ENCODE data around the gene EHMT2. TPM values are rescaled to one million over a fixed set of nuclear protein-coding genes. Genes with fewer than 3 reads are reported as not detected.

The EHMT2 gene
- total RNA-seq, 2 donors from 2014 or later: 24.0 to 26.8 TPM

DNA sequence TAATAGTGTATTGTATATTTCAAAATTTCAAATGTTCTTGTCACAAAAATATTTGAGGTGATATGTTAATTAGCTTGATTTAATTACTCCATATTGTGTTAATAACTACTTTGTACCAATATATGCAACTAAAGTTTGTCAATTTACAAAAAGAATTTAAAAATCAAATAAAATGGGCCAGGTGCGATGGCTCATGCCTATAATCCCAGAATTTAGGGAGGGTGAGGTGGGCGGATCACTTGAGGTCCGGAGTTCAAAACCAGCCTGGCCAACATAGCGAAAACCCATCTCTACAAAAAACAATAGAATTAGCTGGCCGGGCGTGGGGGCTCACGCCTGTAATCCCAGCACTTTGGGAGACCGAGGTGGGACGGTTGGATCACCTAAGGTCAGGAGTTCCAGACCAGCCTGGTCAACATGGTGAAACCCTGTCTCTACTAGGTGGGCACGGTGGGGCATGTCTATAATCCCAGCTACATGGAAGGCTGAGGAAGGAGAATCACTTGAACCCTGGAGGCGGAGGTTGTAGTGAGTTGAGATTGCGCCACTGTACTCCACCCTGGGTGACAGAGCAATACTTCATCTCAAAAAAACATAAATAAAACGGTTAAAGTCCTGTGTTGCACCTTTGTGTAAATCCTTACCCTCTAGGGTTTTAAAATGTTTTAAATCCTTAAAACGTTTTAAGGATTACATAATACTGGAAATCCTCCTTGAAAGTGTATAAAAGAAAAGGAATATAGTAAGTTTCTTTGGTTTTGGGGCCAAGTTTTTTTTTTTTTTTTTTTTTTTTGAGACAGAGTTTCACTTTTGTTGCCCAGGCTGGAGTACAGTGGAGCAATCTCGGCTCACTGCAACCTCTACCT, 65.9 kb downstream of the EHMT2 start:
- intact Hi-C loops (cut with DNase I): loop anchor here (5.0 to 10.0 kb wide), 3 partner anchors 64 to 149 kb away; partner anchors contain the start of gene LY6G5C (in 2 of the 2)
- DNase-seq (ENCODE audit: low spot score): no peak

DNA sequence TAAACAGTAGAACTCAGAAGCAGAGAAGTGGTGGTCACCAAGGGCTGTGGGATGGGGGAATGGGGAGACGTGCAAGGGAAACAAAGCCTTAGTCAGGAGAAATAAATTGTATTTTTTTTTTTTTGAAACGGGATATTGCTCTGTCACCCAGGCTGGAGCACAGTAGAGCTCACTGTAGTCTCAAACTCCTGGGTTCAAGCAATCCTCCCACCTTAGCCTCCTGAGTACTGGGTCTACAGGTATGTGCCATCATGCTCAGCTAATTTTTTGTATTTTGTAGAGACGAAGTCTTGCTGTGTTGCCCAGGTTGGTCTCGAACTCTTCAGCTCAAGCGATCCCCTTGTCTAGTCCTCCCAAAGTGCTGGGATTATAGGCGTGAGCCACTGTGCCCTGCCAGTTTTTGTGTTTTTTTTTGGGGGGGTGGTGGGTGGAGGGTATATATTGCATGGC, 66.6 kb downstream of the EHMT2 start:
- DNase-seq (ENCODE audit: low spot score): no peak

More for the DNA sequence above, 66.6 kb downstream of the EHMT2 start:
- intact Hi-C loops (cut with DNase I): loop anchor here (5.0 to 10.0 kb wide), 3 partner anchors 64 to 149 kb away; partner anchors contain the start of gene LY6G5C (in 2 of the 2)

Other genes starting within 250 kb of the EHMT2 start
- 100 to 1,000 TPM; 146 to 193 TPM for gene BAG6, start 245.0 kb downstream of the EHMT2 start, total RNA-seq
- gene APOM, start 241.8 kb downstream of the EHMT2 start, total RNA-seq: 1 to 10 TPM in 1 of 2 donors, under 1 TPM in 1; 0.60 to 1.2 TPM
- gene C6orf47, start 236.9 kb downstream of the EHMT2 start, total RNA-seq: 10 to 100 TPM; 18.8 to 19.3 TPM
- gene GPANK1, start 232.7 kb downstream of the EHMT2 start, total RNA-seq: 10 to 100 TPM in 1 of 2 donors, 1 to 10 TPM in 1; 7.8 to 10.1 TPM
- gene CSNK2B, start 231.6 kb downstream of the EHMT2 start, total RNA-seq: 10 to 100 TPM; 85.2 to 90.4 TPM
- 1 to 10 TPM; 9.5 to 9.8 TPM for gene LY6G5B, start 227.7 kb downstream of the EHMT2 start, total RNA-seq
- gene LY6G5C, start 216.6 kb downstream of the EHMT2 start, total RNA-seq: 1 to 10 TPM; 1.7 to 1.9 TPM
- 10 to 100 TPM; 38.3 to 39.4 TPM for gene ABHD16A, start 194.4 kb downstream of the EHMT2 start, total RNA-seq
- not detected for gene LY6G6F, start 190.8 kb downstream of the EHMT2 start, total RNA-seq
- gene LY6G6D, start 182.3 kb downstream of the EHMT2 start, total RNA-seq: not detected
- not detected for gene LY6G6C, start 176.0 kb downstream of the EHMT2 start, total RNA-seq
- gene MPIG6B, start 174.3 kb downstream of the EHMT2 start, total RNA-seq: 1 to 10 TPM in 1 of 2 donors, under 1 TPM in 1; 0.52 to 1.1 TPM
- gene DDAH2, start 168.4 kb downstream of the EHMT2 start, total RNA-seq: 10 to 100 TPM; 88.3 to 97.4 TPM
- 100 to 1,000 TPM; 272 to 402 TPM for gene CLIC1, start 161.2 kb downstream of the EHMT2 start, total RNA-seq
- 1 to 10 TPM; 7.7 to 9.8 TPM for gene MSH5, start 157.7 kb downstream of the EHMT2 start, total RNA-seq
- gene SAPCD1, start 135.0 kb downstream of the EHMT2 start, total RNA-seq: not detected
- gene VWA7, start 120.4 kb downstream of the EHMT2 start, total RNA-seq: under 1 TPM; 0.37 to 0.48 TPM
- gene VARS1, start 101.9 kb downstream of the EHMT2 start, total RNA-seq: 10 to 100 TPM; 49.0 to 60.8 TPM
- gene LSM2, start 90.7 kb downstream of the EHMT2 start, total RNA-seq: 10 to 100 TPM; 38.7 to 39.7 TPM
- 1 to 10 TPM; 1.4 to 1.7 TPM for gene HSPA1L, start 82.4 kb downstream of the EHMT2 start, total RNA-seq
- gene HSPA1A, start 82.2 kb downstream of the EHMT2 start, total RNA-seq: 100 to 1,000 TPM; 157 to 187 TPM
- 100 to 1,000 TPM in 1 of 2 donors, 10 to 100 TPM in 1; 89.8 to 106 TPM for gene HSPA1B, start 70.0 kb downstream of the EHMT2 start, total RNA-seq
- 10 to 100 TPM; 22.2 to 29.0 TPM for gene NEU1, start 34.9 kb downstream of the EHMT2 start, total RNA-seq
- gene SLC44A4, start 18.7 kb downstream of the EHMT2 start, total RNA-seq: under 1 TPM; 0.33 to 0.65 TPM
- gene ZBTB12, start 4.4 kb upstream of the EHMT2 start, total RNA-seq: 1 to 10 TPM; 3.6 to 4.2 TPM
- 10 to 100 TPM; 14.0 to 59.6 TPM for gene C2, start 30.0 kb upstream of the EHMT2 start, total RNA-seq
- 10 to 100 TPM; 35.8 to 83.3 TPM for gene CFB, start 48.4 kb upstream of the EHMT2 start, total RNA-seq
- gene NELFE, start 61.3 kb upstream of the EHMT2 start, total RNA-seq: 10 to 100 TPM; 41.6 to 52.0 TPM
- gene SKIC2, start 61.5 kb upstream of the EHMT2 start, total RNA-seq: 10 to 100 TPM; 41.6 to 42.9 TPM
- 10 to 100 TPM; 14.5 to 15.5 TPM for gene DXO, start 74.4 kb upstream of the EHMT2 start, total RNA-seq
- gene C4A, start 84.4 kb upstream of the EHMT2 start, total RNA-seq: 10 to 100 TPM; 27.5 to 51.7 TPM
- gene C4B, start 117.1 kb upstream of the EHMT2 start, total RNA-seq: 100 to 1,000 TPM in 1 of 2 donors, 10 to 100 TPM in 1; 45.4 to 121 TPM
- 1 to 10 TPM in 1 of 2 donors, under 1 TPM in 1; 0.56 to 2.5 TPM for gene CYP21A2, start 140.7 kb upstream of the EHMT2 start, total RNA-seq
- gene TNXB, start 211.6 kb upstream of the EHMT2 start, total RNA-seq: 100 to 1,000 TPM; 189 to 407 TPM
- gene ATF6B, start 230.5 kb upstream of the EHMT2 start, total RNA-seq: 10 to 100 TPM; 39.0 to 63.1 TPM
- gene FKBPL, start 232.6 kb upstream of the EHMT2 start, total RNA-seq: 1 to 10 TPM; 2.0 to 2.8 TPM

Data from posterior vena cava (tissue), 2 donors.